Brain microvascular endothelial cell (primary cell): ENCODE data around the gene CUTA.

Experiments used
- DNase-seq: peaks from one replicate; pipeline ENCODE4 v3.0.0-alpha.2; 2020
- H3K27ac ChIP-seq: fragments of 250-450 bp; sonication (Bioruptor Pico); 2 replicates; pipeline ENCODE4 v1.5.1; 2020; ENCODE audit warnings: mild to moderate bottlenecking, moderate library complexity
- H3K27me3 ChIP-seq: fragments of 250-450 bp; sonication (Bioruptor Pico); replicated peaks from 2 replicates; pipeline ENCODE4 v1.5.1; 2020; ENCODE audit warnings: mild to moderate bottlenecking
- H3K36me3 ChIP-seq: fragments of 250-450 bp; sonication (Bioruptor Pico); replicated peaks from 2 replicates; pipeline ENCODE4 v1.5.1; 2020; ENCODE audit warnings: mild to moderate bottlenecking
- H3K4me3 ChIP-seq: 2 replicates; pipeline ENCODE4 v1.5.1; 2011; ENCODE audit warnings: low read depth, mild to moderate bottlenecking, control low read depth, low read length, moderate library complexity
- CTCF ChIP-seq: IDR thresholded peaks from 2 replicates; pipeline ENCODE4 v1.5.1; 2011; ENCODE audit warnings: low read depth, mild to moderate bottlenecking, moderate library complexity, low read length, control low read depth, inconsistent platforms; ENCODE audit errors: missing control alignments
- in situ Hi-C: cut with HindIII; loops from 2 replicates; pipeline ENCODE4 v1.10.0; 2017; ENCODE audit warnings: low sequenced_read_pairs, low pct_ligation_motif_present

CUTA gene

GRCh38 chr6:33425668-33426577 is 8.0 kb upstream of the CUTA start:
- Histone ChIP-seq H3K4me3 (peak overlapping the region; percentile 62), H3K27ac (peak overlapping the region; percentile 63), H3K36me3 (no peaks in the 10 kb centered on the region), H3K27me3 (no peaks in the 10 kb centered on the region)
- DNase-seq: peak; percentile 80
- in situ Hi-C loops: no loop called here
- TF ChIP-seq CTCF: peak; percentile 79

- Histone ChIP-seq H3K27ac (peak overlapping the region; percentile 63), H3K36me3 (no peaks in the 10 kb centered on the region), H3K27me3 (no peaks in the 10 kb centered on the region), H3K4me3 (peak overlapping the region; percentile 62)
- in situ Hi-C loops: no loop called here
- TF ChIP-seq CTCF: no peak
- DNase-seq: peak; percentile 8
Observed at GRCh38 chr6:33424855-33425667, 7.2 kb upstream of the CUTA start.

GRCh38 chr6:33423777-33424176 is 5.9 kb upstream of the CUTA start:
- in situ Hi-C loops: no loop called here

GRCh38 chr6:33421344-33421643 is 3.4 kb upstream of the CUTA start:
- in situ Hi-C loops: no loop called here
- Histone ChIP-seq H3K36me3 (no peaks in the 10 kb centered on the region), H3K27me3 (no peaks in the 10 kb centered on the region), H3K27ac (no peak overlapping the region), H3K4me3 (no peak overlapping the region)
- DNase-seq: no peak
- no peak for TF ChIP-seq CTCF

More at GRCh38 chr6:33423777-33424176, 5.9 kb upstream of the CUTA start:
- Histone ChIP-seq H3K4me3 (no peak overlapping the region), H3K27ac (no peak overlapping the region), H3K36me3 (no peaks in the 10 kb centered on the region), H3K27me3 (no peaks in the 10 kb centered on the region)
- no peak for TF ChIP-seq CTCF
- DNase-seq: no peak

- no peak for TF ChIP-seq CTCF
- Histone ChIP-seq H3K27ac (no peak overlapping the region), H3K4me3 (peak overlapping the region; percentile 41), H3K27me3 (no peaks in the 10 kb centered on the region), H3K36me3 (peaks cover 4% of the 10 kb centered on the region)
- in situ Hi-C loops: no loop called here
- DNase-seq: no peak
Observed at GRCh38 chr6:33420491-33421343, 2.8 kb upstream of the CUTA start.
